GM12878 (cell line): ENCODE results near the gene SGIP1.

ENCODE experiments used
- ESRRA ChIP-seq: IDR thresholded peaks from 2 replicates; pipeline ENCODE4 v1.6.1; 2012; ENCODE audit warnings: mild to moderate bottlenecking, low read length, improper control_type of control experiment
- HDAC6 ChIP-seq: fragments of 200-600 bp; sonication (generic); IDR thresholded peaks from one replicate; pipeline ENCODE4 v1.8.0; 2017; ENCODE audit warnings: antibody characterized with exemption; ENCODE audit not compliant: unreplicated experiment
- HDGF ChIP-seq: fragments of 450-650 bp; IDR thresholded peaks from 2 replicates; pipeline ENCODE4 v1.6.1; 2016; ENCODE audit warnings: antibody characterized with exemption
- MYC ChIP-seq: IDR thresholded peaks from 2 replicates; pipeline ENCODE4 v1.6.1; 2011; ENCODE audit warnings: mild to moderate bottlenecking, low read length, moderate library complexity, inconsistent platforms; ENCODE audit not compliant: insufficient read depth, insufficient replicate concordance, insufficient read length, severe bottlenecking
- NBN ChIP-seq: fragments of 450-650 bp; IDR thresholded peaks from 2 replicates; pipeline ENCODE4 v1.6.1; 2016
- NR2C1 ChIP-seq: fragments of 450-650 bp; IDR thresholded peaks from 2 replicates; pipeline ENCODE4 v1.6.1; 2017; ENCODE audit warnings: antibody characterized with exemption, mild to moderate bottlenecking, moderate library complexity
- TF ChIP-seq, protein P1 (sequence below), 3 experiments: IDR thresholded peaks in 2 of 3; conservative IDR thresholded peaks in 1 of 3; 2 replicates each; pipeline ENCODE4 v1.5.1; 2011; ENCODE audit warnings: low read depth in 3 of 3, low read length in 3 of 3, mild to moderate bottlenecking in 3 of 3, control low read depth in 2 of 3, moderate library complexity in 2 of 3, inconsistent platforms in 1 of 3, mixed read lengths in 1 of 3; ENCODE audit not compliant: control insufficient read depth in 2 of 3, insufficient read depth in 1 of 3; ENCODE audit errors: extremely low read depth in 1 of 3

DNA sequence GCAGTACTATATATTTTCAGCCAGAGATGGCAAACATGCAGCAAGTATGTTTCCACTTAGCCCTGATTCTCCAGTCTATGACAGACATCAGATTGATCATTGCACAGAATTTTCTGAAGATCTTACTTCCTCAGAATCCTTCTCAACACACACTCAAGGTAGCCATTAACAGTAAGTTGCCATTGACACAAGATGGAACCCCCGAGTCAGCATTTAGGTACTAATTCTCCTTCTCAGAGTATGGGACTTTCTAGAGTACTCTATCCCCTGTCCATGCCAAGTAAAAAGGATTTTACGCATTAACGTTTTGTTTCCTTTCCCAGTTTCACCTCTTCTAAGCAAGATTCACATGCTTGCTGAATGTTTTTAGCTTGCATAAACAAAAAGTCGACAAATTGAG lies 63.5 kb downstream of the SGIP1 start:
- TF ChIP-seq HDAC6 (no peak), NR2C1 (no peak), HDGF (no peak), ESRRA (no peak), MYC (no peak), NBN (no peak)
- TF ChIP-seq, protein P1, sequence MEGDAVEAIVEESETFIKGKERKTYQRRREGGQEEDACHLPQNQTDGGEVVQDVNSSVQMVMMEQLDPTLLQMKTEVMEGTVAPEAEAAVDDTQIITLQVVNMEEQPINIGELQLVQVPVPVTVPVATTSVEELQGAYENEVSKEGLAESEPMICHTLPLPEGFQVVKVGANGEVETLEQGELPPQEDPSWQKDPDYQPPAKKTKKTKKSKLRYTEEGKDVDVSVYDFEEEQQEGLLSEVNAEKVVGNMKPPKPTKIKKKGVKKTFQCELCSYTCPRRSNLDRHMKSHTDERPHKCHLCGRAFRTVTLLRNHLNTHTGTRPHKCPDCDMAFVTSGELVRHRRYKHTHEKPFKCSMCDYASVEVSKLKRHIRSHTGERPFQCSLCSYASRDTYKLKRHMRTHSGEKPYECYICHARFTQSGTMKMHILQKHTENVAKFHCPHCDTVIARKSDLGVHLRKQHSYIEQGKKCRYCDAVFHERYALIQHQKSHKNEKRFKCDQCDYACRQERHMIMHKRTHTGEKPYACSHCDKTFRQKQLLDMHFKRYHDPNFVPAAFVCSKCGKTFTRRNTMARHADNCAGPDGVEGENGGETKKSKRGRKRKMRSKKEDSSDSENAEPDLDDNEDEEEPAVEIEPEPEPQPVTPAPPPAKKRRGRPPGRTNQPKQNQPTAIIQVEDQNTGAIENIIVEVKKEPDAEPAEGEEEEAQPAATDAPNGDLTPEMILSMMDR (IDR thresholded peaks at IDR 0.05 in 2 of 3, conservative IDR thresholded peaks at IDR 0.05 in 1 of 3; ENCODE audit: control insufficient read depth in 2 of 3, extremely low read depth in 1 of 3, insufficient read depth in 1 of 3, low read depth in 3 of 3, low read length in 3 of 3) = no peak
